IMR-90 (cell line): ENCODE results near the gene ZNF316. TPM values are rescaled to one million over a fixed set of nuclear protein-coding genes. Genes with fewer than 3 reads are reported as not detected.

ENCODE experiments used
- ATAC-seq: fragments of 200-7000 bp; cut with Tn5 transposase; 2 replicates; pipeline ENCODE4 v1.9.1; 2020; ENCODE audit warnings: low read depth, mild to moderate bottlenecking, moderate library complexity
- BruUV-seq: library from RNA; stranded (reverse); fragments of 400-500 nt; replicated peaks from 2 replicates; lab custom pipeline; 2021; lab: Mats Ljungman, UMichigan
- CTCF ChIA-PET: fragments of 300-600 bp; formaldehyde crosslinking; extraction: SDS; loops from one replicate; lab custom pipeline; 2021; ENCODE audit warnings: antibody characterized with exemption; lab: Yijun Ruan, JAX
- POLR2A ChIA-PET: fragments of 300-600 bp; sonication (Branson Sonifier 250); formaldehyde crosslinking; loops from one replicate; lab custom pipeline; 2022; ENCODE audit warnings: antibody characterized with exemption; ENCODE audit not compliant: unreplicated experiment; lab: Charles Lee
- DNase-seq: peaks from one replicate; pipeline ENCODE4 v3.0.0; 2013
- H2AFZ ChIP-seq: replicated peaks from 2 replicates; pipeline ENCODE3; 2013; ENCODE audit warnings: low read length, mild to moderate bottlenecking; ENCODE audit not compliant: poor library complexity
- H2AK5ac ChIP-seq: 2 replicates; pipeline ENCODE4 v1.6.1; 2013; ENCODE audit warnings: low read depth, low read length, inconsistent platforms
- H2AK9ac ChIP-seq: replicated peaks from 2 replicates; pipeline ENCODE3; 2013; ENCODE audit warnings: mild to moderate bottlenecking, low read depth, low read length, moderate library complexity; ENCODE audit not compliant: poor library complexity
- H2BK120ac ChIP-seq: 2 replicates; pipeline ENCODE4 v1.6.1; 2013; ENCODE audit warnings: low read depth, low read length, inconsistent platforms
- H2BK15ac ChIP-seq: 3 replicates; pipeline ENCODE4 v1.6.1; 2013; ENCODE audit warnings: low read depth, low read length, inconsistent platforms
- H2BK20ac ChIP-seq: 2 replicates; pipeline ENCODE4 v1.6.1; 2013; ENCODE audit warnings: low read depth, mild to moderate bottlenecking, inconsistent platforms, low read length, moderate library complexity
- H2BK5ac ChIP-seq: 2 replicates; pipeline ENCODE4 v1.6.1; 2013; ENCODE audit warnings: mild to moderate bottlenecking, low read depth, low read length, inconsistent platforms; ENCODE audit not compliant: poor library complexity, severe bottlenecking
- H3K14ac ChIP-seq: replicated peaks from 2 replicates; pipeline ENCODE4 v1.6.1; 2013; ENCODE audit warnings: low read depth, low read length, inconsistent platforms
- H3K18ac ChIP-seq: 2 replicates; pipeline ENCODE4 v1.6.1; 2013; ENCODE audit warnings: low read depth, low read length, control low read depth
- H3K23ac ChIP-seq: 2 replicates; pipeline ENCODE4 v1.6.1; 2013; ENCODE audit warnings: low read depth, low read length, inconsistent platforms
- H3K27ac ChIP-seq: 2 replicates; pipeline ENCODE4 v1.5.1; 2013; ENCODE audit warnings: mild to moderate bottlenecking, control low read depth, low read length; ENCODE audit not compliant: insufficient read depth
- H3K27me3 ChIP-seq: 2 replicates; pipeline ENCODE4 v1.6.1; 2013; ENCODE audit warnings: low read length; ENCODE audit not compliant: control insufficient read depth, insufficient read depth
- H3K36me3 ChIP-seq: 2 replicates; pipeline ENCODE4 v1.6.1; 2013; ENCODE audit warnings: low read length, mixed read lengths; ENCODE audit not compliant: control insufficient read depth, insufficient read depth
- H3K4ac ChIP-seq: 2 replicates; pipeline ENCODE4 v1.6.1; 2013; ENCODE audit warnings: low read depth, low read length, inconsistent platforms
- H3K4me1 ChIP-seq: 2 replicates; pipeline ENCODE4 v1.6.1; 2013; ENCODE audit warnings: low read length, mixed read lengths; ENCODE audit not compliant: control insufficient read depth, insufficient read depth
- H3K4me2 ChIP-seq: 2 replicates; pipeline ENCODE4 v1.6.1; 2013; ENCODE audit warnings: low read depth, mild to moderate bottlenecking, control low read depth, low read length, moderate library complexity
- H3K4me3 ChIP-seq: 2 replicates; pipeline ENCODE4 v1.5.1; 2013; ENCODE audit warnings: low read depth, mild to moderate bottlenecking, control low read depth, low read length, moderate library complexity; ENCODE audit not compliant: insufficient read depth
- H3K56ac ChIP-seq: 2 replicates; pipeline ENCODE4 v1.6.1; 2013; ENCODE audit warnings: low read length, inconsistent platforms; ENCODE audit not compliant: insufficient read depth; ENCODE audit errors: extremely low read depth
- H3K79me1 ChIP-seq, 2 experiments: 2 replicates each; pipeline ENCODE4 v1.6.1; 2013; ENCODE audit warnings: low read length in 2 of 2, inconsistent platforms in 1 of 2, low read depth in 1 of 2
- H3K9ac ChIP-seq: 2 replicates; pipeline ENCODE4 v1.6.1; 2013; ENCODE audit warnings: low read depth, low read length, control low read depth
- H3K9me1 ChIP-seq: 2 replicates; pipeline ENCODE4 v1.6.1; 2013; ENCODE audit warnings: low read length, inconsistent platforms; ENCODE audit not compliant: insufficient read depth
- H3K9me3 ChIP-seq: 2 replicates; pipeline ENCODE4 v1.6.1; 2013; ENCODE audit warnings: low read length; ENCODE audit not compliant: control insufficient read depth, insufficient read depth
- H4K20me1 ChIP-seq: 2 replicates; pipeline ENCODE4 v1.6.1; 2013; ENCODE audit warnings: low read length, inconsistent platforms; ENCODE audit not compliant: insufficient read depth
- H4K5ac ChIP-seq: 2 replicates; pipeline ENCODE4 v1.6.1; 2013; ENCODE audit warnings: mild to moderate bottlenecking, low read depth, low read length, control low read depth
- H4K8ac ChIP-seq, 2 experiments: 2 replicates each; pipeline ENCODE4 v1.6.1; 2013; ENCODE audit warnings: low read depth in 2 of 2, low read length in 2 of 2, control low read depth in 1 of 2, inconsistent platforms in 1 of 2
- H4K91ac ChIP-seq: 2 replicates; pipeline ENCODE4 v1.6.1; 2013; ENCODE audit warnings: low read depth, low read length, inconsistent platforms; ENCODE audit not compliant: insufficient read depth
- BHLHE40 ChIP-seq: fragments of 150-350 bp; IDR thresholded peaks from 2 replicates; pipeline ENCODE4 v1.6.1; 2016; ENCODE audit warnings: mild to moderate bottlenecking, low read depth, low read length
- CHD1 ChIP-seq: IDR thresholded peaks from 2 replicates; pipeline ENCODE4 v1.6.1; 2012; ENCODE audit warnings: low read depth, low read length, improper control_type of control experiment
- FOS ChIP-seq: fragments of 150-350 bp; IDR thresholded peaks from 2 replicates; pipeline ENCODE4 v1.6.1; 2016; ENCODE audit warnings: low read depth, low read length
- MAFK ChIP-seq: IDR thresholded peaks from 2 replicates; pipeline ENCODE4 v1.6.1; 2012; ENCODE audit warnings: low read depth, low read length, improper control_type of control experiment
- MXI1 ChIP-seq: IDR thresholded peaks from 2 replicates; pipeline ENCODE4 v1.6.1; 2012; ENCODE audit warnings: low read depth, mild to moderate bottlenecking, low read length, moderate library complexity, borderline replicate concordance
- NFE2L2 ChIP-seq: fragments of 150-350 bp; IDR thresholded peaks from 2 replicates; pipeline ENCODE4 v1.6.1; 2016; ENCODE audit warnings: low read depth, mild to moderate bottlenecking, low read length
- RAD21 ChIP-seq: IDR thresholded peaks from 2 replicates; pipeline ENCODE4 v1.6.1; 2012; ENCODE audit warnings: low read length, improper control_type of control experiment
- RCOR1 ChIP-seq: IDR thresholded peaks from 2 replicates; pipeline ENCODE4 v1.6.1; 2012; ENCODE audit warnings: mild to moderate bottlenecking, low read length, improper control_type of control experiment; ENCODE audit not compliant: insufficient replicate concordance
- RFX5 ChIP-seq: IDR thresholded peaks from 2 replicates; pipeline ENCODE4 v1.8.0; 2012; ENCODE audit warnings: low read depth, mild to moderate bottlenecking, low read length, moderate library complexity
- WGBS, 2 experiments: methylation state at CpG; one replicate each; pipeline versions ENCODE4 v1.1.5 to v1.1.7; 2013; ENCODE audit warnings: missing lambda C conversion rate in 2 of 2; ENCODE audit not compliant: insufficient read length in 1 of 2; ENCODE audit errors: extremely low coverage in 2 of 2; 5-methylcytosine and 5-hydroxymethylcytosine counted together
- dilution Hi-C: fragments of 300-500 bp; cut with HindIII; formaldehyde crosslinking; loops from one replicate; pipeline ENCODE4 v1.14.3; 2018; ENCODE audit warnings: low sequenced_read_pairs; ENCODE audit not compliant: unreplicated experiment
- in situ Hi-C: fragments of 300-500 bp; cut with MboI; formaldehyde crosslinking; loops from 3 replicates; pipeline ENCODE4 v1.14.3; 2019; ENCODE audit warnings: low sequenced_read_pairs, inconsistent platforms, mixed read lengths
- intact Hi-C: fragments of 100-400 bp; cut with micrococcal nuclease; formaldehyde crosslinking; loops from 2 replicates; pipeline ENCODE4 v1.10.0; 2022
- polyA plus RNA-seq, 3 experiments: library from polyadenylated mRNA; depleted of rRNA; stranded (reverse); fragments of >200 nt; gene quantifications; 2 replicates each; pipeline ENCODE4 v1.2.3, GENCODE V29; 2012; ENCODE audit warnings: low replicate concordance in 1 of 3
- total RNA-seq: library from RNA; depleted of rRNA; stranded (reverse); fragments of >200 nt; gene quantifications from 2 replicates; pipeline ENCODE4 v1.2.3, GENCODE V29; 2012
- TF ChIP-seq, protein P1 (sequence below): fragments of 150-350 bp; IDR thresholded peaks from 2 replicates; pipeline ENCODE4 v1.6.1; 2017; ENCODE audit warnings: mild to moderate bottlenecking, antibody characterized with exemption, low read length, low read depth

Gene ZNF316
- total and polyA plus RNA-seq, 2 of the 4 experiments (the other 2 are of a cell fraction): 3.2 to 7.2 TPM

DNA sequence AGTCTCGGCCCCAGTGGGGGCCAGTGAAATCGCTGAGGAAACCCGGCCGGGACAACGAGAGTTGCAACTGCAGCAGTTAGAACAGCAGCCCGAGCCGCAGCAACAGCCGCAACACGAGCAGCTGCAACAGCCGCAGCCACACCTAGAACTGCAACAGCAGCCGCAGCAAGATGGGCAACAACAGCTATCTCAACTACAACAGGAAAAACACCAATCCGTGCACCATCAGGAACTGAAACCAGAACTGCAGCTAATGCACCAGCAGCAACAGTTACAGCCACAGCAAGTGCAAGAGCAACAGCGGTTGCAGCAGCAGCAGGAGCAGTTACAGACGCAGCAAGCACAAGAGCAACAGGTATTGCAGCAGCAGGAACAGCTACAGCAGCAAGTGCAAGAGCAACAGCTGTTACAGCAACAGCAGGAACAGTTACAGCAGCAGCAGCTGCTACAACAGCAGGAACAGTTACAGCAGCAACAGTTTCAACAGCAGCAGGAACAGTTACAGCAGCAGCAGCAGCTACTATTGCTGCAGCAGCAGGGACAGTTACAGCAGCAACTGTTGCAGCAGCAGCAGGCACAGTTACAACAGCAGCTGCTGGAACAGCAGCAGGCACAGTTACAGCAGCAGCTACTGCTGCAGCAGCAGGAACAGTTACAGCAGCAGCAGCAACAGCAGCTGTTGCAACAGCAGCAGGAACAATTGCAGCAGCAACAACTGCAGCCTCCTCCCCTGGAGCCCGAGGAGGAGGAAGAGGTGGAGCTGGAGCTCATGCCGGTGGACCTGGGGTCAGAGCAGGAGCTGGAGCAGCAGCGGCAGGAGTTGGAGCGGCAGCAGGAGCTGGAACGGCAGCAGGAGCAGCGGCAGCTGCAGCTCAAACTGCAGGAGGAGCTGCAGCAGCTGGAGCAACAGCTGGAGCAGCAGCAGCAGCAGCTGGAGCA lies 15.7 kb upstream of the ZNF316 start:
- WGBS, 2 experiments: 92% methylated on average over 17 of the region's 20 CpGs; no CpG with 5 or more reads in 1 of the 2 experiments
- H4K5ac ChIP-seq: no peak overlapping the region
- H3K4me1 ChIP-seq: no peaks in the 10 kb centered on the region
- H3K56ac ChIP-seq: no peak overlapping the region
- ChIA-PET POLR2A (no interaction called here), CTCF (interaction anchor here (0.6 kb wide), 1 partner anchor 1098 kb away, joined by 3 read pairs; no protein-coding TSS in a partner anchor)
- H3K27me3 ChIP-seq: no peaks in the 10 kb centered on the region
- no peak overlapping the region for H3K23ac ChIP-seq
- in situ Hi-C loops (no loop called here), dilution Hi-C loops (no loop called here), intact Hi-C loops (no loop called here)
- H3K9ac ChIP-seq: no peak overlapping the region
- no peak overlapping the region for H2AFZ ChIP-seq
- DNase-seq (no peak), ATAC-seq (no peak)
- no peak overlapping the region for H3K14ac ChIP-seq
- peaks cover 16% of the 10 kb centered on the region for H3K36me3 ChIP-seq
- H3K27ac ChIP-seq: no peak overlapping the region
- no TSS peak for BruUV-seq
- H3K79me1 ChIP-seq: no peaks in the 10 kb centered on the region
- no peak overlapping the region for H4K8ac ChIP-seq
- H3K9me3 ChIP-seq: no peaks in the 10 kb centered on the region
- H2BK5ac ChIP-seq: no peak overlapping the region
- H3K4me3 ChIP-seq: no peak overlapping the region
- no peaks in the 10 kb centered on the region for H4K20me1 ChIP-seq
- no peak overlapping the region for H2BK120ac ChIP-seq
- H3K18ac ChIP-seq: no peak overlapping the region
- H2AK9ac ChIP-seq: no peak overlapping the region
- no peaks in the 10 kb centered on the region for H3K9me1 ChIP-seq
- H4K91ac ChIP-seq: no peak overlapping the region
- no peak overlapping the region for H3K4ac ChIP-seq
- no peak overlapping the region for H2BK20ac ChIP-seq
- TF ChIP-seq RCOR1: no peak
- TF ChIP-seq RAD21: no peak
- TF ChIP-seq, protein P1, sequence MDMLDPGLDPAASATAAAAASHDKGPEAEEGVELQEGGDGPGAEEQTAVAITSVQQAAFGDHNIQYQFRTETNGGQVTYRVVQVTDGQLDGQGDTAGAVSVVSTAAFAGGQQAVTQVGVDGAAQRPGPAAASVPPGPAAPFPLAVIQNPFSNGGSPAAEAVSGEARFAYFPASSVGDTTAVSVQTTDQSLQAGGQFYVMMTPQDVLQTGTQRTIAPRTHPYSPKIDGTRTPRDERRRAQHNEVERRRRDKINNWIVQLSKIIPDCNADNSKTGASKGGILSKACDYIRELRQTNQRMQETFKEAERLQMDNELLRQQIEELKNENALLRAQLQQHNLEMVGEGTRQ: no peak
- TF ChIP-seq MAFK: no peak
- no peak for TF ChIP-seq BHLHE40
- no peak for TF ChIP-seq FOS
- no peak for TF ChIP-seq MXI1
- no peak for TF ChIP-seq RFX5
- TF ChIP-seq NFE2L2: no peak
- no peak for TF ChIP-seq CHD1
- H3K4me2 ChIP-seq: no peak overlapping the region
- H2AK5ac ChIP-seq: no peak overlapping the region
- no peak overlapping the region for H2BK15ac ChIP-seq
